ENCODE results near the gene ZNF136.

Gene ZNF136

DNA sequence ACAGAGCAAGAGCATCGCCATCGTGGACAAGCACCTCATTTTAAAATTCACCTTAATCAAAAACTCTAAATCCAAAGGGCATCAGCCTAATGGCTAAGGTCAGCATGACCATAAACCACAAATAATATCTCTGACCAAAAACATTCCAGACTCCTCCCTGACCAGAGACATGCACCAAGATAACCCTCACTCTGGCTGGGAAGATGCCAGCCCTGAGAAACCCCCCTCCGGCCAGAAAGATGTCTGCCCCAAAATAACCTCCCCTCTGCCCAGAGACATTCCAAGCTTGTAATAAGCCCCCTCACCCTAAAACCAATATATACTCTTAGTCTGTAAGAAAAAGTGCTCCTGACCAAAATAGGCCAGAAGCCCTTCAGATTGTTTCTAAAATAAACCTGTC lies 70.1 kb downstream of the ZNF136 start:
- TF ChIP-seq, protein P1, sequence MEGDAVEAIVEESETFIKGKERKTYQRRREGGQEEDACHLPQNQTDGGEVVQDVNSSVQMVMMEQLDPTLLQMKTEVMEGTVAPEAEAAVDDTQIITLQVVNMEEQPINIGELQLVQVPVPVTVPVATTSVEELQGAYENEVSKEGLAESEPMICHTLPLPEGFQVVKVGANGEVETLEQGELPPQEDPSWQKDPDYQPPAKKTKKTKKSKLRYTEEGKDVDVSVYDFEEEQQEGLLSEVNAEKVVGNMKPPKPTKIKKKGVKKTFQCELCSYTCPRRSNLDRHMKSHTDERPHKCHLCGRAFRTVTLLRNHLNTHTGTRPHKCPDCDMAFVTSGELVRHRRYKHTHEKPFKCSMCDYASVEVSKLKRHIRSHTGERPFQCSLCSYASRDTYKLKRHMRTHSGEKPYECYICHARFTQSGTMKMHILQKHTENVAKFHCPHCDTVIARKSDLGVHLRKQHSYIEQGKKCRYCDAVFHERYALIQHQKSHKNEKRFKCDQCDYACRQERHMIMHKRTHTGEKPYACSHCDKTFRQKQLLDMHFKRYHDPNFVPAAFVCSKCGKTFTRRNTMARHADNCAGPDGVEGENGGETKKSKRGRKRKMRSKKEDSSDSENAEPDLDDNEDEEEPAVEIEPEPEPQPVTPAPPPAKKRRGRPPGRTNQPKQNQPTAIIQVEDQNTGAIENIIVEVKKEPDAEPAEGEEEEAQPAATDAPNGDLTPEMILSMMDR (IDR thresholded peaks at IDR 0.05; ENCODE audit: insufficient read depth, low read depth, low read length, missing control alignments) = no peak
- H3K4me3 ChIP-seq (ENCODE audit: low read length) = no peak overlapping the region
- no peak for DNase-seq (ENCODE audit: low read depth)

DNA sequence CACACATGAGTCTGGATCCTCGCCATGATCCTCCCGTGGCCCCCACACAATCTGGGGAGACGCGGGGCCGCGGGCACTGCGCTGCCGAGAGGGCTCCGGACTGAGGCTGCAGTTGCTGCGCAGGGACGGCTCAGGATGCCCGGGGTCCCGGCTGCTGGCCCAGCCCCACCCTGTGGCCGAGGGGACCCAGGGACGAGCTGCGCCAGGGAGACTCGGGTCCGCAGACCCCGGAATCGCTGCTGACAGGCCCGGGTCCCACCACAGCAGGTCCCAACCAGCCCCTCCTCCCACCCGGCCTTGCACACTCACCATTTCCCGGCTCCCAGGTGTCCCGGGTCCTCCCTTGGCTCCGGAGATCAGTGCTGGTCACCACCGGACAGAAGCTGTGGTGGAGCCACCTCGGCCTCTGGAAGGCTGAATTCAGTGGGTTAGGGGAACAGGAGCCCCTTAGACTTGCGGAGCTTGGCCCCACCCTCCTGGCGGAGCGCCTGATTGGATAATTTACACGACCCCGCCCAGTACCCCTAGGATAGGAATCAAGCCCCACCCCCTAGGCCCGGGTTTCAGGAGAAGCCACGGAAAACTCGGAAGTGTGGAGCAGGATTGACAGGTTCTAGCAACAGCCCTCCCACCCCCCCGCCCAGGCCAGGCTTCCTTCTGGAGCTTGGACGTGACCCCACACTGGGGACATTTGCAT lies 74.4 kb downstream of the ZNF136 start:
- H3K4me3 ChIP-seq (ENCODE audit: low read length) = no peak overlapping the region
- TF ChIP-seq, protein P1 (IDR thresholded peaks at IDR 0.05; ENCODE audit: insufficient read depth, low read depth, low read length, missing control alignments) = no peak
- no peak for DNase-seq (ENCODE audit: low read depth)
